Prostate gland (tissue), 2 donors: ENCODE measurements around the gene SPAG9. TPM values are rescaled to one million over a fixed set of nuclear protein-coding genes. Genes with fewer than 3 reads are reported as not detected.

ENCODE experiments used
- DNase-seq: peaks from one replicate; pipeline ENCODE4 v3.0.0-alpha.2; 2019; ENCODE audit warnings: low spot score
- H3K27ac ChIP-seq, 2 donors: fragments of 200-600 bp; sonication (generic); 2 replicates each; pipeline ENCODE4 v1.5.1; 2017 to 2019
- H3K27me3 ChIP-seq: fragments of 200-600 bp; sonication (generic); replicated peaks from 2 replicates; pipeline ENCODE4 v1.5.1; 2019; ENCODE audit not compliant: insufficient read depth
- H3K36me3 ChIP-seq, 2 donors: fragments of 200-600 bp; sonication (generic); 1 replicate in 1 of 2; 2 replicates in 1 of 2; pipeline versions ENCODE4 v1.5.1 to v1.8.1; 2017 to 2019
- H3K4me1 ChIP-seq: fragments of 200-600 bp; sonication (generic); replicated peaks from 2 replicates; pipeline ENCODE4 v1.5.1; 2019
- H3K4me3 ChIP-seq, 2 donors: fragments of 200-600 bp; sonication (generic); 2 replicates each; pipeline ENCODE4 v1.5.1; 2017 to 2019
- H3K9me3 ChIP-seq: fragments of 200-600 bp; sonication (generic); 2 replicates; pipeline ENCODE4 v1.5.1; 2017
- POLR2A ChIP-seq: fragments of 450-650 bp; IDR thresholded peaks from one replicate; pipeline ENCODE4 v1.6.1; 2016; ENCODE audit warnings: antibody characterized with exemption, mild to moderate bottlenecking
- POLR2AphosphoS5 ChIP-seq: sonication (generic); formaldehyde crosslinking; IDR thresholded peaks from one replicate; pipeline ENCODE4 v1.6.1; 2017; ENCODE audit warnings: antibody characterized with exemption
- WGBS: methylation state at CpG from one replicate; pipeline ENCODE4 v1.1.5; 2018; 5-methylcytosine and 5-hydroxymethylcytosine counted together
- intact Hi-C: fragments of 100-400 bp; cut with DNase I; formaldehyde crosslinking; loops from one replicate; pipeline ENCODE4 v1.14.2; 2022
- total RNA-seq, 2 donors: library from RNA; depleted of rRNA; stranded (reverse); fragments of >200 nt; gene quantifications; one replicate each; pipeline ENCODE4 v1.1.0, GENCODE V29; 2016
- TF ChIP-seq, protein P1 (sequence below), 4 experiments: fragments of 200-600 bp in 2 of 4; fragments of 450-650 bp in 2 of 4; sonication (generic) in 2 of 4; IDR thresholded peaks; 1 replicate in 3 of 4; 2 replicates in 1 of 4; pipeline ENCODE4 v1.5.1; 2016 to 2019; ENCODE audit warnings: antibody characterized with exemption in 4 of 4, mild to moderate bottlenecking in 2 of 4, moderate library complexity in 2 of 4

SPAG9 gene
- total RNA-seq, 2 donors from 2014 or later = 48.3 to 98.3 TPM

- Histone ChIP-seq H3K4me3 (no peak overlapping the region), H3K4me1 (peaks cover 27% of the 10 kb centered on the region), H3K36me3 (no peaks in the 10 kb centered on the region), H3K27me3 (no peaks in the 10 kb centered on the region), H3K27ac (peak overlapping the region; percentile 86 to 91), H3K9me3 (no peaks in the 10 kb centered on the region)
- intact Hi-C loops = no loop called here
- WGBS = 89% methylated on average over 7 of the region's 7 CpGs
- no peak for DNase-seq
- TF ChIP-seq, protein P1, sequence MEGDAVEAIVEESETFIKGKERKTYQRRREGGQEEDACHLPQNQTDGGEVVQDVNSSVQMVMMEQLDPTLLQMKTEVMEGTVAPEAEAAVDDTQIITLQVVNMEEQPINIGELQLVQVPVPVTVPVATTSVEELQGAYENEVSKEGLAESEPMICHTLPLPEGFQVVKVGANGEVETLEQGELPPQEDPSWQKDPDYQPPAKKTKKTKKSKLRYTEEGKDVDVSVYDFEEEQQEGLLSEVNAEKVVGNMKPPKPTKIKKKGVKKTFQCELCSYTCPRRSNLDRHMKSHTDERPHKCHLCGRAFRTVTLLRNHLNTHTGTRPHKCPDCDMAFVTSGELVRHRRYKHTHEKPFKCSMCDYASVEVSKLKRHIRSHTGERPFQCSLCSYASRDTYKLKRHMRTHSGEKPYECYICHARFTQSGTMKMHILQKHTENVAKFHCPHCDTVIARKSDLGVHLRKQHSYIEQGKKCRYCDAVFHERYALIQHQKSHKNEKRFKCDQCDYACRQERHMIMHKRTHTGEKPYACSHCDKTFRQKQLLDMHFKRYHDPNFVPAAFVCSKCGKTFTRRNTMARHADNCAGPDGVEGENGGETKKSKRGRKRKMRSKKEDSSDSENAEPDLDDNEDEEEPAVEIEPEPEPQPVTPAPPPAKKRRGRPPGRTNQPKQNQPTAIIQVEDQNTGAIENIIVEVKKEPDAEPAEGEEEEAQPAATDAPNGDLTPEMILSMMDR (IDR thresholded peaks at IDR 0.05) = no peak
- TF ChIP-seq POLR2A (no peak), POLR2AphosphoS5 (no peak)
Measured at GRCh38 chr17:50917418-50917743, 203.3 kb downstream of the SPAG9 start.

DNA sequence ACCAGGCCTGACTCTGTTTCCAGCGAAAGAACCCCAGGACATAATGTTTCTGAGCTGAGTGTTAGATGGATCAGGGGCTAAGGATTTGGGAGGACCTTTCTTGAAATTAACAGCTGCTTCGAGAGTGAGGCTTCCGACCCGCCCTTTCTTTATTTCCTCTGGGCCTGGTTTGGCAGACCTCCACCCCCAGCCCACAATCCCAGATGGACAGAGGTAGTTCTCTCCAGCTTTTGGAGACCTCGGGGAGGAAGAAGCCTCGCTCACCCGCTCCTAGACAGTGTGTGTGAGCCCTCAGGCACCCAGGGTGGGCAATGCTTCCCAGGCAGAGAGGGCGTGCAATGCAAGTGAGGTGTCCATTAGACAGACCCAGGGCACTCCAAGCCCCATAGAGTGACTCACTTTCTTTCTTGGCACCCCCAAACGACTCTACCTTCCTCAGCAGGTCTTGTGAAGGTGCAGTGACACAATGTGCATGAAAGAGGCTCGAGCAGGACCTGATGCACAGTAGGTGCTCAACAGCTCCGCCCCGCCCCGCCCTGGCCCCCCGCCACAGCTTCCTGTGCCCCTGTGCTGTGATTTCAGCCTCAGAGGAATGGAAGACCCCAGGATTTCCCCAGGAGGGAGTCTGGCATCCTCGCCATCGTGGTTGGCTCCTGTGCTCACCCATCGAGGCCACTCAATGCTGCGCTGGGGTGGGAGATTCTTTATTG lies 203.8 kb downstream of the SPAG9 start:
- Histone ChIP-seq H3K4me1 (peaks cover 27% of the 10 kb centered on the region), H3K4me3 (no peak overlapping the region), H3K9me3 (no peaks in the 10 kb centered on the region), H3K27ac (peak overlapping the region; percentile 73 to 86), H3K36me3 (no peaks in the 10 kb centered on the region), H3K27me3 (no peaks in the 10 kb centered on the region)
- intact Hi-C loops = no loop called here
- DNase-seq = no peak
- no peak for TF ChIP-seq POLR2AphosphoS5
- TF ChIP-seq POLR2A = no peak
- TF ChIP-seq, protein P1 (IDR thresholded peaks at IDR 0.05) = no peak
- WGBS = 82% methylated on average over 18 of the region's 18 CpGs

GRCh38 chr17:50916026-50916707 lies 204.5 kb downstream of the SPAG9 start:
- intact Hi-C loops = no loop called here
- peaks cover 27% of the 10 kb centered on the region for H3K4me1 ChIP-seq
- no peak for DNase-seq
- H3K27me3 ChIP-seq = no peaks in the 10 kb centered on the region
- WGBS = 93% methylated on average over 2 of the region's 2 CpGs
- H3K4me3 ChIP-seq = no peak overlapping the region
- H3K9me3 ChIP-seq = no peaks in the 10 kb centered on the region
- TF ChIP-seq, protein P1 (IDR thresholded peaks at IDR 0.05) = no peak
- TF ChIP-seq POLR2AphosphoS5 (peak; percentile 61), POLR2A (no peak)
- peak overlapping the region; percentile 73 to 86 for H3K27ac ChIP-seq
- no peaks in the 10 kb centered on the region for H3K36me3 ChIP-seq

- no peak for DNase-seq
- H3K36me3 ChIP-seq = no peaks in the 10 kb centered on the region
- TF ChIP-seq POLR2AphosphoS5 (no peak), POLR2A (no peak)
- TF ChIP-seq, protein P1 (IDR thresholded peaks at IDR 0.05) = no peak
- peak overlapping the region; percentile 73 to 86 for H3K27ac ChIP-seq
- no peaks in the 10 kb centered on the region for H3K27me3 ChIP-seq
- H3K4me1 ChIP-seq = peaks cover 22% of the 10 kb centered on the region
- WGBS = 88% methylated on average over 11 of the region's 11 CpGs
- H3K4me3 ChIP-seq = no peak overlapping the region
- intact Hi-C loops = no loop called here
- H3K9me3 ChIP-seq = no peaks in the 10 kb centered on the region
Measured at GRCh38 chr17:50914505-50915063, 206.1 kb downstream of the SPAG9 start.
